Measurements from ENCODE around the gene PACSIN1. TPM values are rescaled to one million over a fixed set of nuclear protein-coding genes. Genes with fewer than 3 reads are reported as not detected.

The PACSIN1 gene
- total and polyA plus RNA-seq, 8 donors, result under 0.01 to 2.2 (median 0.49) TPM; not detected in 2

GRCh38 chr6:34584694-34585093 is 118.8 kb downstream of the PACSIN1 start:
- Histone ChIP-seq H3K36me3 (peaks cover 17 to 46% (median 31%) of the 10 kb centered on the region in 4 donors), H3K27me3 (no peaks in the 10 kb centered on the region), H3K27ac (no peak overlapping the region), H3K4me3 (no peak overlapping the region), H3K4me1 (peaks cover 12 to 32% (median 24%) of the 10 kb centered on the region in 4 donors), H3K9me3 (no peaks in the 10 kb centered on the region)
- WGBS, 5 donors, result 88 to 97% (median 92%) methylated on average over 9 of the region's 9 CpGs
- TF ChIP-seq POLR2A (IDR thresholded peaks at IDR 0.05) (no peak), POLR2AphosphoS5 (IDR thresholded peaks at IDR 0.05) (no peak), EP300 (IDR thresholded peaks at IDR 0.05) (no peak)
- TF ChIP-seq, protein P1, sequence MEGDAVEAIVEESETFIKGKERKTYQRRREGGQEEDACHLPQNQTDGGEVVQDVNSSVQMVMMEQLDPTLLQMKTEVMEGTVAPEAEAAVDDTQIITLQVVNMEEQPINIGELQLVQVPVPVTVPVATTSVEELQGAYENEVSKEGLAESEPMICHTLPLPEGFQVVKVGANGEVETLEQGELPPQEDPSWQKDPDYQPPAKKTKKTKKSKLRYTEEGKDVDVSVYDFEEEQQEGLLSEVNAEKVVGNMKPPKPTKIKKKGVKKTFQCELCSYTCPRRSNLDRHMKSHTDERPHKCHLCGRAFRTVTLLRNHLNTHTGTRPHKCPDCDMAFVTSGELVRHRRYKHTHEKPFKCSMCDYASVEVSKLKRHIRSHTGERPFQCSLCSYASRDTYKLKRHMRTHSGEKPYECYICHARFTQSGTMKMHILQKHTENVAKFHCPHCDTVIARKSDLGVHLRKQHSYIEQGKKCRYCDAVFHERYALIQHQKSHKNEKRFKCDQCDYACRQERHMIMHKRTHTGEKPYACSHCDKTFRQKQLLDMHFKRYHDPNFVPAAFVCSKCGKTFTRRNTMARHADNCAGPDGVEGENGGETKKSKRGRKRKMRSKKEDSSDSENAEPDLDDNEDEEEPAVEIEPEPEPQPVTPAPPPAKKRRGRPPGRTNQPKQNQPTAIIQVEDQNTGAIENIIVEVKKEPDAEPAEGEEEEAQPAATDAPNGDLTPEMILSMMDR (IDR thresholded peaks at IDR 0.05), result no peak
- intact Hi-C loops (cut with DNase I; ENCODE audit: low total_unique reads), result no loop called here
- no peak for DNase-seq

Other genes with a start within 250 kb of the PACSIN1 start
- 100 to 1,000 TPM in 1 of 5 donors, 10 to 100 TPM in 3, 1 to 10 TPM in 1; 9.3 to 106 (median 33.6) TPM for gene HMGA1, start 229.2 kb upstream of the PACSIN1 start, total RNA-seq
- 100 to 1,000 TPM in 1 of 3 donors, 10 to 100 TPM in 2; 91.4 to 114 (median 92.6) TPM for gene HMGA1, start 229.2 kb upstream of the PACSIN1 start, polyA plus RNA-seq
- gene SMIM29, start 217.1 kb upstream of the PACSIN1 start, total RNA-seq, result 10 to 100 TPM in 2 of 5 donors, 1 to 10 TPM in 3; 2.8 to 49.1 (median 5.3) TPM
- 10 to 100 TPM; 30.4 to 41.5 (median 32.1) TPM for gene SMIM29, start 217.1 kb upstream of the PACSIN1 start, polyA plus RNA-seq
- 10 to 100 TPM in 3 of 5 donors, 1 to 10 TPM in 2; 8.8 to 34.0 (median 22.3) TPM for gene NUDT3, start 73.4 kb upstream of the PACSIN1 start, total RNA-seq
- 10 to 100 TPM in 2 of 3 donors, 1 to 10 TPM in 1; 8.7 to 13.6 (median 12.6) TPM for gene NUDT3, start 73.4 kb upstream of the PACSIN1 start, polyA plus RNA-seq
- 1,000 to 10,000 TPM in 4 of 5 donors, 100 to 1,000 TPM in 1; 371 to 2,165 (median 1,796) TPM for gene RPS10, start 40.0 kb upstream of the PACSIN1 start, total RNA-seq
- gene RPS10, start 40.0 kb upstream of the PACSIN1 start, polyA plus RNA-seq, result 1,000 to 10,000 TPM; 3,296 to 4,063 (median 3,349) TPM
- 100 to 1,000 TPM in 1 of 5 donors, 10 to 100 TPM in 1, 1 to 10 TPM in 3; 2.2 to 129 (median 9.9) TPM for gene SPDEF, start 90.3 kb downstream of the PACSIN1 start, total RNA-seq
- gene SPDEF, start 90.3 kb downstream of the PACSIN1 start, polyA plus RNA-seq, result 10 to 100 TPM; 34.8 to 59.3 (median 36.7) TPM
- 10 to 100 TPM; 27.4 to 89.3 (median 45.2) TPM for gene ILRUN, start 230.7 kb downstream of the PACSIN1 start, total RNA-seq
- gene ILRUN, start 230.7 kb downstream of the PACSIN1 start, polyA plus RNA-seq, result 10 to 100 TPM; 27.0 to 44.7 (median 40.6) TPM

Data from stomach (tissue), 9 donors.